HepG2 (cell line): ENCODE measurements around the gene CAB39.

ENCODE experiments used
- ELF4 ChIP-seq: sonication (generic); formaldehyde crosslinking; IDR thresholded peaks from 2 replicates; pipeline ENCODE4 v1.5.0; 2020; ENCODE audit warnings: missing genetic modification reagents, mild to moderate bottlenecking, moderate library complexity, borderline replicate concordance
- POLR2AphosphoS5 ChIP-seq: IDR thresholded peaks from 2 replicates; pipeline ENCODE4 v1.6.1; 2012; ENCODE audit warnings: low read depth, low read length
- TBX3 ChIP-seq: fragments of 450-650 bp; IDR thresholded peaks from 2 replicates; pipeline ENCODE4 v1.6.1; 2017; ENCODE audit warnings: antibody characterized with exemption, mild to moderate bottlenecking, inconsistent platforms, borderline replicate concordance
- ZNF282 ChIP-seq: fragments of 450-650 bp; IDR thresholded peaks from 2 replicates; pipeline ENCODE4 v1.6.1; 2018; ENCODE audit not compliant: partially characterized antibody
- ZNF317 ChIP-seq: sonication (generic); formaldehyde crosslinking; IDR thresholded peaks from 2 replicates; pipeline ENCODE4 v1.5.0; 2020; ENCODE audit warnings: mild to moderate bottlenecking, missing genetic modification reagents

- TF ChIP-seq ELF4 (CRISPR knock-in tag): no peak
- TF ChIP-seq TBX3: no peak
- no peak for TF ChIP-seq ZNF282
- no peak for TF ChIP-seq POLR2AphosphoS5
- no peak for TF ChIP-seq ZNF317
Observed at GRCh38 chr2:230823264-230823964, 110.8 kb downstream of the CAB39 start.
